CD4-positive, alpha-beta T cell treated with Interferon gamma for 1 hour (primary cell): ENCODE measurements around the gene STOML1.

Source experiments
- DNase-seq: peaks from one replicate; pipeline ENCODE4 v3.0.0-alpha.2; 2020

Gene STOML1, protein sequence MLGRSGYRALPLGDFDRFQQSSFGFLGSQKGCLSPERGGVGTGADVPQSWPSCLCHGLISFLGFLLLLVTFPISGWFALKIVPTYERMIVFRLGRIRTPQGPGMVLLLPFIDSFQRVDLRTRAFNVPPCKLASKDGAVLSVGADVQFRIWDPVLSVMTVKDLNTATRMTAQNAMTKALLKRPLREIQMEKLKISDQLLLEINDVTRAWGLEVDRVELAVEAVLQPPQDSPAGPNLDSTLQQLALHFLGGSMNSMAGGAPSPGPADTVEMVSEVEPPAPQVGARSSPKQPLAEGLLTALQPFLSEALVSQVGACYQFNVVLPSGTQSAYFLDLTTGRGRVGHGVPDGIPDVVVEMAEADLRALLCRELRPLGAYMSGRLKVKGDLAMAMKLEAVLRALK

DNA sequence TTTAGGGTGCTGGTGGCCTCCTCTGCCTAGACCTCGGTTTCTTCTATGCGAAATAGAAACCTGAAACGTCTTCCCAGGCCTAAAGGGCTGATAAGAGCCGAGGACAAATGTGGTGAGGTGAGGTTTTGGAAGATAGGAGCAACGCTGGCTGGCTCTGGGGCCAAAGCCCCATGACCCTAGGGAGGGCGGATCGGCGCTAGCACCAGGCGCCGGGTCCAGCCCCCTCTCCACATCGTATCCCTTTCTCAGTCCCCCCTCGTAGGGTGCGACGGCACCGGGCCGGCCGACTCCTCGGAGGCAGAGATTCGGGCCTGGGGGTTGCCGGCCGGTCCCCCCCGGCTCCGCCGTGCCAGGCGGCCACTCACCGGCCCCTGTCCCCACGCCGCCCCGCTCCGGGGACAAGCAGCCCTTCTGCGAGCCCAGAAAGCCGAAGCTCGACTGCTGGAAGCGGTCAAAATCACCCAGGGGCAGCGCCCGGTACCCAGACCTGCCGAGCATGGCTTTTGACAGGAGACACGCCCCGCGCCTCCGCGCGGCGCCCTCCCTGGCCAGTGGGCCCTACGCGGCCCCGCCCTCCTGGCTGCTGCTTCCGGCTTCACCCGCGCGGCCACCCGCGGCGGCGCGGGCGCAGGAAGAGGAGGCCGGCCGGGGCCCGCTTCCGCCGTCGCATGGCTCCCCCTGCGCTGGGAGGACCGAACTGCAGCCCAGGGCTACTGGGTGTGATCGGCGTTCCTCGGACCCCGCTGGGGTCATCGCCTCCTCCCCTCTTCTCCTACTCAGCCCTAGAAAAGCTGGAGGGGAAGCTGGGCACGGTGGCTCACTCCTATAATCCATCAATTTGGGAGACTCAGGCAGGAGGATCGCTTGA lies at the start of gene STOML1:
STOML1 (minus strand) TSS at position 570 of the 868 bp plus-strand sequence; CDS start at position 498, 72 bp downstream.
- DNase-seq = peak; percentile 92

DNA sequence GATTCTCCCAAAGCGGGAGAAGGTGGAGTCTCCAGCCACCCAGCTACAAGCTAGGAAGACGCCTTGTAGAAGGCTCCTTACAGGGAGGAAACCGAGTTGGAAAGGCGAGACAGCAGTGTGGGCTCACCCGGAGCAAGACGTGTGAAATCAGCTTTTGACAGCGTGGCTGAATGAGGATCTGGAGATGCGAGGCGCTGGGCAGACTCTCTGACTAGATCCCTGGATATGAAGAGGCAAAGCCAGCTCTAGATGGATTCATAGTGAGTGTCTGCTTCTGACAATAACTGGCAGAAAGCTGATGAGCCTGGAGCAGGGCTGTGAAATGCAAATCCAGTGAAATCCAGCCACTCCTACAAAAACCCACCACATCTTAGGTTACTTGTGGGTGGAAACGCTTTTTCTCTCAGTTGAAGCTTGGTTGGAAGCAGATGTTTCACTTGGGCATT lies 49.2 kb upstream of the STOML1 start:
- no peak for DNase-seq

DNA sequence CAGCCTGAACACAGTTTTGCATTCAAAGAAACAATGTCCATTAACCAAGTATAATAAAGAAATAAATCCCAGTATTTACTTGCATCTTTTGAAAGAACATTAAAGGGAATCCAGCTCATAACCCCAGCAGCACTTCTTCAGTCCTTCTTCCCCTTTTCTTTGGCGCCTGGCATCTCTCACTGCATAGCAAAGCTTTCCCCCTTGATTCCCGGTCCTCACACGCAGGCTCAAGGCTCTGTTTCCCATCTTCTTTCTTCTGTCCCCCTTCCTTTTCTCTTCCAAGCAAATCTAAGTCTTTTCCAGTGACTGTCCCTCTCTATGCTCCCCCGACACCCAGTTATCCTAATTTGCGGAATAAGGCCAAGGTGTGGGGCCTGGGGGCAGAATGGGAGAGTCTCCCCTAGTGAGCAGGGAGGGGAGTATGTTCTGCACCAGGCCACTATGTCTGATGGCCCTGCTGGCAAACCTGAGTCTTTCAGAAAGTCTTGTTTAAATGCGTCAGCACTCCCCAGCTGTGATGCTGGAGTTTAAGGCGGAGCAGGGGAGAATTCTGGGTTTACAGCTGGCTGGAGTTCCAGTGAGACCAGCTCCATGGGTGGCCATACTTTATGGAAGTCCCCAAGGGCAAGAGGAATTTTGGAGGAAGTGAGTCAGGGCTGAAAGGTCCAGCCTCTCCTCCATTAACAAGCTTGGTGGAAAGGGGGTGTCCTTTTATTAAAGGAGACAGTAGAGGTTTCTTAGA lies 48.2 kb upstream of the STOML1 start:
- DNase-seq = no peak

DNA sequence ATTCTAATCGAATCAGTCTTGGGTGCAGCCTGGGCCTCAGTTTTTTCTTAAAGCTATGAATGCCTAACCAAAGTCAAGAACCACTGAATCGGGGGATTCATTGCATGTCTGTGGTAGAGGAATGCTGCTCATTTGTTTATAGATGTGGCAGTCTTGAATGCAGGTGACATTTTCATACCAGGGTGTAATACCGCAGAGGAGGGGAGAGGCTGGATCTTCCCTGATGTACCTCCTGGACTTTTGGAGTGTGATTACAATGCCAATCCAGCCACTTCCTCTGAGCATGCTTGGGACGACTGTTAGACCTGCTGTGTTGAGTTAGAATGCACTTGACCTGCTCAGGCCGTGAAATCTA lies 47.5 kb upstream of the STOML1 start:
- DNase-seq = no peak

DNA sequence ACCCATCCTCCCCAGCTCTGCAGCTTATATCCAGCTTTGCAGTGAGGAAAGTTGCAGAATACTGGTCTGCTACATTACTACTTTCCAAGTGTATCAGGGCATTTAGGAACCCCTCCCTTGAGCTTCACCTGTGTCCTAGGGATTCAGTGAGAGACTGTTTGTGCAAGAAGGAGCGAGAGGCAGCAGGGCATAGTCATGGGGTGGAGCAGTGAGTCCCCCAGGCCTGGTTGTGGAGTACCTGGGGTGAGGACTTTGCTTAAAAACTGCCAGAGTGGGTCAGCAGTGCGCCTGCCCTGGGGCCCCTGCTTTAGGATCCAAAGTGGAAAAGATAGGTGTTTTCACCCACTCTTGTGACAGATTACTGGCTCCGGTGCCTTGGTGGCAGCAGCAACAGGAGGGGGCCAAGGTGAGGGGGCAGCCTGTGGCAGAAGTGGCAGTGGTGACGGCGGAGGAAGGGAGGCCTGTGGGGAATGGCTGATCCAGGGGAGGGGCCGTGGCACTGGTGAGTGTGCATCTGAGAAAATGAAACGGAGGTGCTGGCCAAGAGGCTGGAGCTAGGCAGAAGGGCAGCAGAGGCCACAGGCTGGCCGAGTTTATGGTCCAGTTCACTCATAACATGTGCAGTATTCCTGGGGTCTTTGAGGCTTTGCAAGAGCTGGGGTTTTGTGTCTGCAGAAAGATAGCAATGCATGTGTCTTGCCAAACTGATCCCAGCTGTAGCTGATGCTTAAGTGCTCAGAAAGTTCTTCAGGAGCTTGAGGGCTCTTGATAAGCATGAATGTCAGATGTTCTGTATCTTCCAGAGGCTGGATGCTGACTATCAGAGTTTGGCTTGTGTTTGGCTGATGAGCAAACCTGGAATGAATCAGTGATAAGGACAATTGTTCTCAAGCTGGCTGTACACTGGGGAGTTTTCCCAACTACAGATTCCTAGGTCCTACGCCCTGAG lies 46.9 kb upstream of the STOML1 start:
- no peak for DNase-seq

DNA sequence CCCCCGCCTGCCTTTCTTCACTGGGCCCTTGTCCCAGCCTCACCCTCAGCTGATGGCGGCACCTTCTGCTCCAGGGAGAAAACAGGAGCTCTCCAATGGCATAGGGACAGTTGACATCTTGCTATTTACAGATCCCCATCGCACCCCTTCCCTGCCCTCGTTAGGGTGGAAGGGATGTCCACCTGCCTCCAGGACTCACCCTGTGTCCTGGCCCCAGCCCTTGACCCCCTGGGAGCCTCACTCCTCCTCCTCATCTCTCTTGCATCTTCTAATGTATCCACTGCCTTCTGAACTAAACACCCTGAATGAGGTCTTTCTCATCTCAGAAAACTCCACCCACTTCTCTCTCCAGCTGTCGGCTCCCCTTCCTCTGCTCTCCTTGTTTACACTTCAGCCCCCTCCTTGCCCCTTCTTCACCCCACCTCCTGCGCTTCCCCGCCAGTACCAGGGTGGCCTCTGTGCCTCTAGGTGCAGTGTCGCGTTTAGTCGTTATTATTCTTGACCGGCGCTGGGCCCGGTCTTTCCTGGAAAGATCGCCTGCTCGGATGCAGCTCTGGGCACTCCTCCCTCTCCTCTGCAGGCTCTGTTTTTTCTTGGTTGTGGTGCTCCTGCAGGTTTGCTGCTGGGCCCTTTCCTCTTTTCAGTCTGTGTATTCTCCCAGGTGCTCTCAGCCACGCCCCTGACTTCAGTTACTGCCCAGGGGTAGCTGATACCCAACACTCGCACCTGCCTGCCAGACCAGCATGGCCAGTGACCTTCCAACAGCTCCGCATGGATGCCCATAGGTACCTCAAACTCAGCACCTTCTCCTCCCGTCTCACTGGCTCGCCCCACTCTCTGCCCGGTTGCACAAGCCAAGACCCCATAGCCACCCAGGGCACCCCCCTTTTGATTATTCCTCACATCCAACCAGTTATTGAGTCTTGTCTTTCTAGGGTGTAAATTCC lies 45.3 kb upstream of the STOML1 start:
- DNase-seq = no peak

DNA sequence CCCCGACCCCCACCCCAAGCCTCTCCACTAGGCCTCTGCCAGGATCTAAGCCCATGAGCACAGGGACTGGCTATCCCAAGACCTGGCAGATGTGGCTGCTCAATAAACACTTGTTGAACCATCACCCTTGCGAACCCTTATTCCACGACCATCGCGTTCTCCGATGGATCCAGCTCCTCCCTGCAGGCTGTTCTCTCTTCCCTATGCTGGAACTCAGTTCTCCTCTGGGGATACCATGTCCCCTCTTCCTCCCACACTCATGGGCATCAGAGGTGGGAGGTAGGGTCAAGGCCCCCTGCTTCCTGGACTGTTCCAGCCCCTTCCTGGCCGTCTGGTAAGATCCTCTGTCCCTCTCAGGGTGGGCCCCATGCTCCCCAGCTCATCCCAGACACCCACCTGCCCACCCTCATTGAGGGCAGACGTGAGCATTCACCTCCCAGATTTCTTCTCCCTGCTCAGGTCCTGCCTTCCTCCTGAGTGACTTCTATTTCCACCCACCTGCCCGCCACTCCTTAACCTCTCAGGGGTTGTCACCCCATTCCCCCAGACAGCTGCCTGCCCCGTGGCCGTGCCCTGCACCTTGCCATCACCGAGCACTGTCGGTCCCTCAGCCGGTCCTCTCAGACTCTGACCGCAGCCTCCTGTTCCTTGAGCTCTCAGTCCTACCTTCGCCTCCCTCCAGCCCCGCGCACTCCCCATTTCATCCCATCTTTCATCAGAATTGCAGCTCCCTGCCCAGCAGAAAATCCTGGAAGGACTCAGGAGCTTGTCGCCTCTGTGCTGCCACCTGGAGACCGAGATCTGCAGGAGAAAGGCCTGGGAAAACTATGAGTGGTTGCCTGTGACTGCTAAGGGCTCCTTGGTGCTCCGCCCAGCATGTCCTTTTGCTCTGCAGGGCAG lies 44.4 kb upstream of the STOML1 start:
- DNase-seq = no peak

DNA sequence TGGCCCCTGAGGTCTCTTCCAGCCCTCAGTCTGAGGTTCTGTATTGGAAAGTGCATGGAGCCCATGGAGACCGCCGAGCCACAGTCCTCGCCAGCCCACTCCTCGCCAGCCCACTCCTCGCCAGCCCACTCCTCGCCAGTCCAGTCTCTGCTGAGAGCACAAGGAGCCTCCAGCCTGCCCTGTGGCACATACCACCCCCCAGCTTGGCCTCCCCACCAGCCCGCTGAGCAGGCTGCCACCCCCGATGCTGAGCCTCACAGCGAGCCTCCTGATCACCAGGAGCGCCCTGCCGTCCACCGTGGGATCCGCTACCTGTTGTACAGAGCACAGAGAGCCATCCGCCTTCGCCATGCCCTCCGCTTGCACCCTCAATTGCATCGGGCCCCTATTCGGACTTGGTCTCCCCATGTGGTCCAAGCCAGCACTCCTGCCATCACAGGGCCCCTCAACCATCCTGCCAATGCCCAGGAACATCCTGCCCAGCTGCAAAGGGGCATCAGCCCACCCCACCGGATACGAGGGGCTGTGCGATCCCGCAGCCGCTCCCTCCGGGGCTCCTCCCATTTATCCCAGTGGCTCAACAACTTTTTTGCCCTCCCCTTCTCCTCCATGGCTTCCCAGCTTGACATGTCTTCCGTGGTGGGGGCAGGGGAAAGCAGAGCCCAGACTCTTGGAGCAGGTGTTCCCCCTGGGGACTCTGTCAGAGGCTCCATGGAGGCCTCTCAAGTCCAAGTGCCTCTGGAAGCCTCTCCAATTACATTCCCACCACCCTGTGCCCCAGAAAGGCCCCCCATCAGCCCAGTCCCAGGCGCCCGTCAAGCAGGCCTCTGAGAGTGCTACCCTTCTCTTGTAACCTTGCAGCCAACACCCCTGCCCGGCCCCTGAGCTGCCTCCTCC lies 43.3 kb upstream of the STOML1 start:
- DNase-seq = no peak

DNA sequence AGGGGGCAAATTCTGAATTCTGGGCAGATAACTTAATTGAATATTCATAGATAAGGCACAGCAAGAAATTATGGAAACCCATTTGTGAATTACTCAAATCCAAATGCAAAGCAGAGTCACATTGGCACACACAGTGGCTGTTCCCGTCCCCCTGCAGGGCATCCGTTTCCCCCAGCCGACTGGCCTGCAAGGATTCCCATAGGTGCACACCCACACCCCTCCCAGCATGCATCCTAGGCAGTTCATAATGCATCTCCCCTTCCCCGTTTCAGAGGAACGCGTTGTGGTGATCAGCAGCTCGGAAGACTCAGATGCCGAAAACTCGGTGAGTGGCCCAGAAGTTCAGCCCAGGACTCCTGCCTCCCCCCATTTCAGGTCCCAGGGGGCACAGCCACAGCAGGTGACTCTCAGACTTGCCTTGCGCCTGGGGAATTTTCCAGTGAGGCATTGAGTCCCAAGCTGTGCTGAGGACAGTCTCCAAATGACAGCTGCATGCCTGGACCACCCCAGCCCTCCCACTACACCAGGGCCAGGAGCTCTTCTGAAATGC lies 42.2 kb upstream of the STOML1 start:
- no peak for DNase-seq

DNA sequence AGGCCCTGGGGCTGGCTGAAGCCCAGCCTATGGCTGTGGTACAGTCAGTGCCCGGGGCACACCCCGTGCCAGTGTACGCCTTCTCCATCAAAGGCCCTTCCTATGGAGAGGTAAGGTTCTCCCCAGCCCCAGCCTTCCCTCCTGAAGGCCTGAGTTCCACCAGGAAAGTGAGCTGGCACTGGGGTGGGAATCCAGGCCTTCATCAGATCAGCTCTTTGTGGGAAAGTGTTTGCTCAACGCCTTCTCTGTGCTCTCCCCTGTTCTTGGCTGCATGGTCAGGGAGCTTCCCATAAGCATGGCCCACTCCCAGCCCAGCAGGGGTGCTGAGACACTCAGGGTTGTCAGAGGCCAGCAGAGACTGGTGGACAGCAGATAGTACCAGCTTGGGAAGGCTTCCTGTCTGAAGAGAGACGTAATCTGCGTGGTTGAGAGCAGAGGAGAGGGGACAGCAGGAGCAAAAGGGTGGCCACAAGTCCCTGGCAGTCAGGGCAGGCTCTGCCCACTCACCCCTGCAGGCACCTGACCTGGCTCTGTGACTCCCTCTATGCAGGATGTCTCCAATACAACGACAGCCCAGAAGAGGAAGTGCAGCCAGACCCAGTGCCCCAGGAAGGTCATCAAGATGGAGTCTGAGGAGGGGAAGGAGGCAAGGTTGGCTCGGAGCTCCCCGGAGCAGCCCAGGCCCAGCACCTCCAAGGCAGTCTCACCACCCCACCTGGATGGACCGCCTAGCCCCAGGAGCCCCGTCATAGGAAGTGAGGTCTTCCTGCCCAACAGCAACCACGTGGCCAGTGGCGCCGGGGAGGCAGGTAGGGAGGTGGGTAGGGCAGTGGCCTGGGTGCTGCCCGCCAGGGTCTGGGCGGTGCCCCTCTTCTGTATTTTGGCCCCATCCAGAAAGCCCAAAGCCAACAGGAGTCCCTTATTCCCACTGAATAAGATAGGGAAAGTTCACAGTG lies 40.8 kb upstream of the STOML1 start:
- DNase-seq = no peak

DNA sequence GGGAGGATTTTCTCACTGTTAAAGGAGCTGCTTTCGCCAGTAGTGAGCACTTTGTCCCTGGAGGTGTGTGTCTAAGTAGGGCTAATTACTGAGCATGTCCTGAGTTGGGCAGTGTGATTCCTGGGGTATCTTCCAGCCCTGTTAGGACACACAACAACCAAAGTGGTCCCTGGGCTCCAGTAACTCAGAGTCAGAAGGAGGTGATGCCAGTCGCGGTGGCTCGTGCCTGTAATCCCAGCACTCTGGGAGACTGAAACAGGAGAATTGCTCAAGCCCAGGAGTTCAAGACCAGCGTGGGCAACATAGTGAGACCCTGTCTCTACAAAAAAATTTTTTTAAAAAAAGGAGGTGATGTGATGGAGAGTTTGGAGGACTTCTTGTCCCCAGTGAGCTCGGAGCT lies 40.0 kb upstream of the STOML1 start:
- no peak for DNase-seq

DNA sequence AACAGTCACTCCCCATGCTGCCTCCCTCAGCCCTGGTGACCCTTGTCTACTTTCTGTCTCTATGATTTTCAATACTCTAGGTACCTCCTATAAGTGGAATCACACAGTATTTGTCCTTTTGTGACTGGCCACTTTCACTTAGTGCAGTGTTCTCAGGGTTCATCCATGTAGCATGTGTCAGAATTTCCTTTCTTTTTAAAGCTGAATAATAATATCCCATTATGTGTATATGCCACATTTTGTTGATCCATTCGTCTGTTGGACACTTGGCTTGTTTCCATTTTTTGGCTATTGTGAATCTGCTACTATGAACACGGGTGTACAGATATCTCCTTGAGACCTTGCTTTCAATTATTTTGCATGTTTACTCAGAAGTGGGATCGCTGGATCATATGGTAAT lies 36.6 kb upstream of the STOML1 start:
- DNase-seq = no peak

DNA sequence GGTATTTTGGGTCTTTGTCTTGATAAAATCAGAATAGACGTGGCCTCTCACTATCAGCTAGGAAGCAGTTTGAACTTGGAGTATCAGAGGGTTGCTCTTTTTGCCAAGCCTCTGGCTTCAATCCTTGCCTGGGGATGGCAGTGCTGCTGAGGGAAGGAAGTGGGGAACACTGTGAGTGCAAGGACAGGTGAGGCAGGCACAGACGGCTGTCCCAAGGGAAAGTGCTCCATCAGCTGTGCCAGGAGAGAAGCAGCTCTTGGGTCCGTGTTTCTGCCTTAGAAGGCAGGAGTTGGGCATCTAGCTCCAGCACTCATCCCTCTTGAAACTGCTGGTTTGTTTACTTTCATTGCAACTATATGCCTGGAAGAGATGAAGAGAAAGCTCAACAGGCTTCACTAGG lies 35.6 kb upstream of the STOML1 start:
- no peak for DNase-seq

DNA sequence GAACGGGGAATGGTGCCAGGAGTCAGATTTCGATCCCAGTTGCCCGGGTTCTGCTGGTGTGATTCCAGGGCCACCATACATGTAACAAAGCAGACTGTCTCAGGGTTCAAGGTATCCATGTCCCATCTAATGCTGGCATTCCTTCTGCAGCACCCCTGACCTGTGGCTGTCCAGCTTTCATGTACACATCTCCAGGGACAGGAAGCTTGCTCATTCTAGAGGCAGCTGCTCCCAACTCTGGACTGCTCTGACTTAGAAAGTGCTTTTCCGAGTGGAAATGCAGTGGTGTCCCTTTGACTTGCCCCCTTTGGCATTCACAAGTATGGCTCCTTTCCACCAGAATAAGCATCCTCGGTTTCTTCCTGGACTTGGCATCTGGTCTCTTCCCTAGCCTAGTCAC lies 33.3 kb upstream of the STOML1 start:
- no peak for DNase-seq

DNA sequence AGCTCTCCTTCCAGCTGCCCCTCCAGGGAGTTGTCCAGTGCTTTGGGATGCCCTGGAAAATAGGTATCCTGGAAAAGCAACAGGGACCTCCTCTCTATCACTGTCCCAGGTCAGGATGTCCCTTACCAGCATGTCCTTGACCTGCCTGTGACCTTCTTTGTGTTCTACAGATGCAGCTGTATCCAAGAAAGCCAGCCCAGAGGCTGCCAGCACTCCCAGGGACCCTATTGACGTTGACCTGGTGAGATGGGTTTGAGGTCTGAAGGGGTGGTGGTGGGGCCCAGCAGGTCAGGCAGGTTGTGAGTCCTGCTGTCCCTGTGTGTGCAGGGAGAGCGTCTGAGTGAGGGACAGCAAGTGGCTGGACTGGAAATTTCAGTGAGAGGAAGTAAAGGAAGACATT lies 32.6 kb upstream of the STOML1 start:
- DNase-seq = no peak

DNA sequence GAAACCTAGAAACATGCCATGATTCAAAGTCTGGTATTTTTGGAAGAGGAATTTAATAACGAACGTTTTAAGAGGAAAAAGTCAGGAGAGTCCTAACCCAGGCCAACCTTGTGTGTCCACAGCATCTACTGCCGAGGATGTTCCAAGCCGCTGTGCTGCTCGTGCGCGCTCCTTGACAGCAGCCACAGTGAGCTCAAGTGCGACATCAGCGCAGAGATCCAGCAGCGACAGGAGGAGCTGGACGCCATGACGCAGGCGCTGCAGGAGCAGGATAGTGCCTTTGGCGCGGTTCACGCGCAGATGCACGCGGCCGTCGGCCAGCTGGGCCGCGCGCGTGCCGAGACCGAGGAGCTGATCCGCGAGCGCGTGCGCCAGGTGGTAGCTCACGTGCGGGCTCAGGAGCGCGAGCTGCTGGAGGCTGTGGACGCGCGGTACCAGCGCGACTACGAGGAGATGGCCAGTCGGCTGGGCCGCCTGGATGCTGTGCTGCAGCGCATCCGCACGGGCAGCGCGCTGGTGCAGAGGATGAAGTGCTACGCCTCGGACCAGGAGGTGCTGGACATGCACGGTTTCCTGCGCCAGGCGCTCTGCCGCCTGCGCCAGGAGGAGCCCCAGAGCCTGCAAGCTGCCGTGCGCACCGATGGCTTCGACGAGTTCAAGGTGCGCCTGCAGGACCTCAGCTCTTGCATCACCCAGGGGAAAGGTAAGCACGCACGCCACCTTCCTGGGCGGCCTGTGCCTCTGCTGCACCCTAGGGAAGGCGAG lies 30.8 kb upstream of the STOML1 start:
- no peak for DNase-seq

DNA sequence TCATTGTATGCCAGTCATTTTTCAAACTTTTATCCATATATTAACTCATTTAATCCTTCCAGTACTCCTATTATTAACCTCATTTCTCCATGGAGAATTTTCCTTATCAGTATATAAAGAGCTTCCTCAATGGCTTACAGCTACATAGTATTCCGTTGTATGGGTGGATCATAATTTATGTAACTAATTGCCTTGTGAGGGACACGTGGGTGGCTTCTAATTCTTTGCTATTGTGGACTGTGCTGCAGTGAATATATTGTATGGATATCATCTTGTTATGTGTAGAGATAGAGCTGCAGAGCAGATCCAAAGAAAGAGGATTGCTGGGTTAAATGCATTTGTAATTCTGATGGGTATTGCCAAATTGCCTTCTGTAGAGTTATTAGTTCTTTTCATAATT lies 27.6 kb upstream of the STOML1 start:
- no peak for DNase-seq
